LNCAP (cell line): ENCODE data around the gene BEND3.
A peak's percentile ranks its signal among the peaks of the same experiment; 100 is the strongest.

Experiments
- CTCF ChIP-seq: fragments of 450-650 bp; IDR thresholded peaks from 2 replicates; pipeline ENCODE4 v1.5.1; 2017; ENCODE audit warnings: mild to moderate bottlenecking

The BEND3 gene

GRCh38 chr6:107144014-107144413, 28.7 kb upstream of the BEND3 start:
- TF ChIP-seq CTCF: no peak

- no peak for TF ChIP-seq CTCF
Observed at GRCh38 chr6:107140581-107140980, 25.3 kb upstream of the BEND3 start.

GRCh38 chr6:107132330-107132954, 17.1 kb upstream of the BEND3 start:
- peak; percentile 58; the same call in 1 of the 2 replicates for TF ChIP-seq CTCF

- TF ChIP-seq CTCF: no peak
Observed at GRCh38 chr6:107129370-107129925, 14.1 kb upstream of the BEND3 start.

GRCh38 chr6:107128577-107128976, 13.3 kb upstream of the BEND3 start:
- TF ChIP-seq CTCF: no peak

- no peak for TF ChIP-seq CTCF
Observed at GRCh38 chr6:107128175-107128574, 12.9 kb upstream of the BEND3 start.

- TF ChIP-seq CTCF: no peak
Observed at GRCh38 chr6:107125771-107126170, 10.5 kb upstream of the BEND3 start.

- no peak for TF ChIP-seq CTCF
Observed at GRCh38 chr6:107124934-107125348, 9.6 kb upstream of the BEND3 start.
